RWPE1 (cell line): ENCODE results near the gene SLC22A5.

Experiments used
- CTCF ChIA-PET: fragments of 350-600 bp; sonication (Branson Sonifier 250); formaldehyde crosslinking; extraction: SDS; loops from one replicate; lab custom pipeline; 2021; lab: Yijun Ruan, JAX
- POLR2A ChIA-PET: fragments of 400-600 bp; formaldehyde crosslinking; extraction: SDS; loops from one replicate; lab custom pipeline; 2020; ENCODE audit warnings: antibody characterized with exemption; ENCODE audit not compliant: low non-redundant PET; lab: Yijun Ruan, JAX
- DNase-seq: peaks from one replicate; pipeline ENCODE4 v3.0.0; 2012; ENCODE audit warnings: low spot score
- H3K27ac ChIP-seq: fragments of 450-650 bp; 2 replicates; pipeline ENCODE4 v1.5.1; 2017
- TF ChIP-seq, protein P1 (sequence below): fragments of 450-650 bp; conservative IDR thresholded peaks from 2 replicates; pipeline ENCODE4 v1.5.1; 2017; ENCODE audit warnings: low read depth, mild to moderate bottlenecking

Gene SLC22A5

DNA sequence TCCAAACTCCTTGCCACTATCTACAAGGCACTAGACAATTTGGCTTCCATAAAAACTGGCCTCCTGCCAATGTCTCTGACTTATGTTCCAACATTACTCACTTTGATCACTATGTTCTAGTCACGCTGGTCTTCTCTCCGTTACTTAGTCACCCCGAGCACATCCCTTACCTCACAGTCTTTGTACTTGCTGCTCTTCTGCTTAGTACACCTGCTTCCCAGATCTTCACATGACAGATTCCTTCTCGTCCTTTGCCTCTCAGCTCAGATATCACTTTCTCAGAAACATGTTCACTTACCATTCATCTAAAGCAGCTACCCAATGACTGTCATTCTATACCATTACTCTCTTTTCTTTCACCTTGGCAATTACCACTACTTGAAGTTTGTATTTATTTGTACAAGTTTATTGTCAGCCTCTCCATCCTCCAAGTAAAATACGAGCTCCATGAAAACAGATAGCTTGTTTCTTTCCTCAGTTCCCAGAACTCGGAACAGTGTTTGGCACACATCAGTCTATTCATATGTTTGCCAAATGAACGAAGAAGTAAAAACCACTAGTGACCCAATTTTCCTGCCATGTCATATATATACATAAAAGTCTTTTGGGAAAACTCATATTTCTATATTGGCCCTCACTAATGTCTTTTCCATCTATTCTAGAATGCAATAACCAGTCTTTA, 5.9 kb upstream of the SLC22A5 start:
- CTCF ChIA-PET = interaction anchor here (0.7 to 0.8 kb wide), 2 partner anchors 70 to 416 kb away, joined by 3 read pairs; partner anchors contain the start of gene SLC22A4
- DNase-seq = peak; percentile 88
- POLR2A ChIA-PET = no interaction called here

DNA sequence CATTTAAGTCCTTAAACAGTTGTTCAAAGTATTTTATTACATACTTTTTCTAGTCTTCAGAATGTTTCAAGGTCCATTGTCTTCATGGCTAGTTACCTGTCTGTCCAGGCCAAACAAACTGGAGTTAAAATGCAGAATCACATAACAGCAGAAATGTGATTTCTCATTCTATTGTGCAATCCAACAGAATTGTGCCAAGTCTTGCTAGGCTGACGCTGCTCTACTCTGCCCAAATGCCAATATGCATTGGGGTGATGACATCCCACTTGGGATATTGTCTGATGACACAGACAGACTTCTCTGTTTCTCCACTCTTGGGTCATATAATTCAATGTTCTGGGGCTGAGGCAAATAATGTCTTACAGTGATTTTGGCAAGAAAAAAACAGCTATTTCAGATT, 5.2 kb upstream of the SLC22A5 start:
- ChIA-PET CTCF (no interaction called here), POLR2A (no interaction called here)
- peak overlapping the region; percentile 96 for H3K27ac ChIP-seq
- DNase-seq = peak; percentile 87
- TF ChIP-seq, protein P1, sequence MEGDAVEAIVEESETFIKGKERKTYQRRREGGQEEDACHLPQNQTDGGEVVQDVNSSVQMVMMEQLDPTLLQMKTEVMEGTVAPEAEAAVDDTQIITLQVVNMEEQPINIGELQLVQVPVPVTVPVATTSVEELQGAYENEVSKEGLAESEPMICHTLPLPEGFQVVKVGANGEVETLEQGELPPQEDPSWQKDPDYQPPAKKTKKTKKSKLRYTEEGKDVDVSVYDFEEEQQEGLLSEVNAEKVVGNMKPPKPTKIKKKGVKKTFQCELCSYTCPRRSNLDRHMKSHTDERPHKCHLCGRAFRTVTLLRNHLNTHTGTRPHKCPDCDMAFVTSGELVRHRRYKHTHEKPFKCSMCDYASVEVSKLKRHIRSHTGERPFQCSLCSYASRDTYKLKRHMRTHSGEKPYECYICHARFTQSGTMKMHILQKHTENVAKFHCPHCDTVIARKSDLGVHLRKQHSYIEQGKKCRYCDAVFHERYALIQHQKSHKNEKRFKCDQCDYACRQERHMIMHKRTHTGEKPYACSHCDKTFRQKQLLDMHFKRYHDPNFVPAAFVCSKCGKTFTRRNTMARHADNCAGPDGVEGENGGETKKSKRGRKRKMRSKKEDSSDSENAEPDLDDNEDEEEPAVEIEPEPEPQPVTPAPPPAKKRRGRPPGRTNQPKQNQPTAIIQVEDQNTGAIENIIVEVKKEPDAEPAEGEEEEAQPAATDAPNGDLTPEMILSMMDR = no peak

More for the DNA sequence above, 5.9 kb upstream of the SLC22A5 start:
- H3K27ac ChIP-seq = peak overlapping the region; percentile 82
- TF ChIP-seq, protein P1 = no peak

DNA sequence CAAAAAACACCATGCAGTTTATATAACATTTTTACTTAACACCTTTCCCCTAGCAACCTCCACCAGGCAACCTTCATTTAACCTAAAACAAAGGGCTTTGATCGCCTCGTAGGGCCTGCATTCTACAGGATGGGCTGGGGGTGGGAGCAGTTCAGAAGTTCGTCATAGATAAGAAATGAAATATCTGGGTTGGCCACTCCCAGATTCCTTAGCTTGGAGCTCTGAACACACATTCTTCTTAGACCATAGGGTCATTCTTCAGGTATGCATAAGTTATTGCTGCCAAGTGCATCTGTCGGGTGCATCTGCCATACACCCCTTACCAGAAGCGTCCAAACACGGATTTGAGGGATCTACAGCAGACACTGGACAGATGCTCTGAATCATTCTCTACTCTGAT, 4.3 kb upstream of the SLC22A5 start:
- ChIA-PET POLR2A (no interaction called here), CTCF (interaction anchor here (1.2 kb wide), 1 partner anchor 22 kb away, joined by 3 read pairs; no protein-coding TSS in a partner anchor)
- peak overlapping the region; percentile 96 for H3K27ac ChIP-seq
- TF ChIP-seq, protein P1 = no peak
- DNase-seq = peak; percentile 92

DNA sequence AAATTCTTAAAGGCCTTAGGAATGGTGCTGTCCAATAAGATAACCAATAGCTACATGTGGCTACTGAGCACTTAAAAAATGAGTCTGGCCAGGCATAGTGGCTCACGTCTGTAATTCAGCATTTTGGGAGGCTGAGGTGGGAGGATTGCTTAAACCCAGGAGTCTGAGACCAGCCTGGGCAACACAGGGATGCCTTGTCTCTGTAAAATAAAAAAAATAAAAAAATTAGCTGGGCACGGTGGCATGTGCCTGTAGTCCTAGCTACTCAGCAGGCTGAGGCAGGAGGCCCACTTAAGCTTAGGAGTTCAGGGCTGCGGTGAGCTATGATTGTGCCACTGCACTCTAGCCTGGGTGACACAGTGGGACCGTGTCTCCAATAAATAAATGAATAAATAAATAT, 1.3 kb upstream of the SLC22A5 start:
- peak overlapping the region; percentile 38; the same call in 1 of the 2 replicates for H3K27ac ChIP-seq
- ChIA-PET POLR2A (interaction anchor here (1.3 to 1.6 kb wide), 2 partner anchors 74 to 142 kb away, joined by 4 to 8 read pairs; partner anchors contain the start of gene SLC22A4), CTCF (interaction anchor here (0.7 kb wide), 1 partner anchor 177 kb away, joined by 3 read pairs; no protein-coding TSS in a partner anchor)
- TF ChIP-seq, protein P1 = no peak
- no peak for DNase-seq

DNA sequence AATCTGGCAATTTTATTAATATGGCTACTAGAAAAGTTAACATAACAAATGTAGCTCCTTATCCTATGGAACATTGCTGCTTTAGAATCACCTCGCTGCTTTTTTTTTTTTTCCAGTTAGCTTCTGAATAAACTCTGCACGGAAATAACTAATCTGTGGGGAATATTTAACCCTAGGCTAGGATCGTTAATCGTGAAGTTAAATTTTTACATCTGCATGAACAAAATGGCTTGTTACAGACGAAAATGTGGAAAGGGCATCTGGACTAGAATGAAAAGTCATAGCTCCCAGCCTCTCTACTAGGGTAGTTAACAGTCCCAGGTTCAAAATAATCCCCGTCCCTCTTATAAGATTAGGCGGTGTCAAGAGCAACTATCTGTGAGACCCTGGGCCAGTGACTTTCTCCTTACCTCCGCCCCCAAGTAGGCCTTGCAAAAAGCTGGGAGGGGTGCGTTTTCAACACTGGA, 470 bp upstream of the SLC22A5 start:
- ChIA-PET POLR2A (interaction anchor here (0.7 to 1.6 kb wide), 4 partner anchors 10 to 142 kb away, joined by 3 to 8 read pairs (median 4); partner anchors contain the start of gene SLC22A4), CTCF (interaction anchor here (0.6 to 1.7 kb wide), 5 partner anchors 18 to 325 kb away, joined by 3 to 5 read pairs (median 3); no protein-coding TSS in a partner anchor)
- TF ChIP-seq, protein P1 = no peak
- H3K27ac ChIP-seq = peak overlapping the region; percentile 80
- no peak for DNase-seq

DNA sequence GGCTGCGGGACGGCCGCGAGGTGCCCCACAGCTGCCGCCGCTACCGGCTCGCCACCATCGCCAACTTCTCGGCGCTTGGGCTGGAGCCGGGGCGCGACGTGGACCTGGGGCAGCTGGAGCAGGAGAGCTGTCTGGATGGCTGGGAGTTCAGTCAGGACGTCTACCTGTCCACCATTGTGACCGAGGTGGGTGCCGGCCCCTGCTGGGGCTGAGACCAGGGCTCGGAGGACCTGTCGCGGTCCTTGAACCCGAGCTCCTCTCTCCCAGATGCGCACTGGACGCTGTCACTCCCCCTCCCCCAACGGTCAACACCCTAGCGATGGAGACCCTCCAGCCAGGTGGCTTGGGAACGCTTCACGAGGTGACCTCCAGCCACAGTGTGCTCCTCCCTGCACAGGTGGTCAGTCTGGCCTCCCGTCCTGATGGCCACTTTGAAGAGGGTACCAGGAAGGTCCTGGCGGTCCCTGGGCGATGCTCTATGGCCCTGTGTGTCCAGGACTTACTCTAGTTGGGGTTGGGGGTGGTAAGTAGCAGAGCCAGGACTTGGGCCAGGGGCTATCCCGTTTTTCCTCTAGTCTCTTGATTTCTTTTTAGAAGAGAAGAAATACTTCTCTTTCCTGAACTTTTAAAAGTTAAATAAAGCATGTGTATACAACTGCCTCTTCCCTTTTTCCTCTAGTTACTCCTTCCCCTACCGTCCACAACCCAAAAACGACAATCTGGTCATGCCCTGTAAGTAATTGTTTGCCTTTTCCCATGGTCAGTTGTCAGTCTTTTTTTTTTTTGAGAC, 866 bp downstream of the SLC22A5 start:
- DNase-seq = no peak
- CTCF ChIA-PET = interaction anchor here (0.7 to 1.7 kb wide), 3 partner anchors 77 to 305 kb away, joined by 3 to 5 read pairs (median 3); no protein-coding TSS in a partner anchor
- H3K27ac ChIP-seq = peak overlapping the region; percentile 80
- POLR2A ChIA-PET = interaction anchor here (0.5 to 1.6 kb wide), 3 partner anchors 9 to 308 kb away, joined by 3 to 8 read pairs (median 3); partner anchors contain the start of gene SLC22A4
- TF ChIP-seq, protein P1 = no peak
